Ectodermal cell (in vitro differentiated cells): ENCODE data around the gene NUDT5.
"Not testable (repeated sequence)": the region's sequence is repeated elsewhere in the genome, so short reads cannot be mapped to it uniquely, and the experiment has no call there.

Experiments
- H3K27ac ChIP-seq: 2 replicates; pipeline ENCODE4 v1.7.0; 2013; ENCODE audit warnings: mild to moderate bottlenecking, low read depth, low read length; ENCODE audit not compliant: insufficient read depth, poor library complexity, severe bottlenecking
- H3K27me3 ChIP-seq: 2 replicates; pipeline ENCODE4 v1.7.0; 2013; ENCODE audit warnings: mild to moderate bottlenecking, low read length; ENCODE audit not compliant: insufficient read depth, control insufficient read depth, poor library complexity, severe bottlenecking
- H3K36me3 ChIP-seq: one replicate; pipeline ENCODE4 v1.7.0; 2013; ENCODE audit warnings: low read length; ENCODE audit not compliant: control insufficient read depth, insufficient read depth
- H3K4me1 ChIP-seq: one replicate; pipeline ENCODE4 v1.7.0; 2013; ENCODE audit warnings: low read length; ENCODE audit not compliant: control insufficient read depth, insufficient read depth
- H3K4me3 ChIP-seq: 2 replicates; pipeline ENCODE4 v1.7.0; 2013; ENCODE audit warnings: low read depth, low read length, control low read depth; ENCODE audit not compliant: insufficient read depth
- H3K9me3 ChIP-seq: 2 replicates; pipeline ENCODE4 v1.7.0; 2013; ENCODE audit warnings: mild to moderate bottlenecking, low read length, moderate library complexity; ENCODE audit not compliant: control insufficient read depth
- WGBS, 2 experiments: methylation state at CpG; one replicate each; pipeline ENCODE4 v1.1.7; 2013; ENCODE audit warnings: missing lambda C conversion rate in 2 of 2; 5-methylcytosine and 5-hydroxymethylcytosine counted together

NUDT5 gene

DNA sequence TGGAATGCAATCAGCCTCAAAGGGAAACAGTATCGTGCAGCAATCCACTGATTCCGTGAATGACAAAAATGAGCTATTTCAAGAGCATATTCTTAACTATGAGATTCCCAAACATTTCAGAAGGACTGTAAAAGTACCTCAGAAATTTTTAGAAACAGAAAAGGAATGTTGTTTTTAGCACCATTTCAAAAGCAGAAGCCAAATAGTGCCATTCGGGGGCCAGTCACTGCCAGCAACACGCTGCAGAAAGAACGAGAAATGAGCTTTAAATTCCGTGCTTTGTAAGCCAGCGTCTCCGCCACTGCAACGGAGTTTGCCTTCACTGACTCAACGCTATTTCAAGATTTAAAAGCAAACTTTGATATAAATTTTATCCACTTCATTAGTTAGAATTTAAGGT, 6.3 kb downstream of the NUDT5 start:
- no peak overlapping the region for H3K27ac ChIP-seq
- peaks cover 9% of the 10 kb centered on the region for H3K36me3 ChIP-seq
- no peaks in the 10 kb centered on the region for H3K9me3 ChIP-seq
- peaks cover 8% of the 10 kb centered on the region for H3K4me1 ChIP-seq
- 96% methylated on average over 10 of the region's 10 CpGs for WGBS, 2 experiments
- no peak overlapping the region for H3K4me3 ChIP-seq
- H3K27me3 ChIP-seq, result no peaks in the 10 kb centered on the region

DNA sequence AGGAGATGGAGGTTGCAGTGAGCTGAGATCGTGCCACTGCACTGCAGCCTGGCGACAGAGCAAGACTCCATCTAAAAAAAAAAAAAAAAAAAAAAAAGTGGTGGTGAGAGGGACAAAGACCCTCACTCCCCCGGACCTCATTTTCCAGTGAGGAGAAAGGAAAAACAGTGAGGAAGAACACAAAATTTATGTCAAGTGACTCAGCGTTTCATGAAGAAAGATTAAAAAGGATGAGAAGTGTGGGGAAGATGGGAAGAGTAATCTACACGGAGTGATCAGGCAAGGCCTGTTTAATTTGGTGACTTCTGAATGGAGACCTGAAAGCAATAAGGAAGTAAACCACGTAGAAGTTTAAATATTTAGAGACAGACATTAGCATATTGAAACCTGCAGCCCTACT, 7.0 kb downstream of the NUDT5 start:
- Histone ChIP-seq H3K27ac (no peak overlapping the region), H3K27me3 (no peaks in the 10 kb centered on the region), H3K9me3 (no peaks in the 10 kb centered on the region), H3K4me1 (peaks cover 1% of the 10 kb centered on the region), H3K4me3 (no peak overlapping the region), H3K36me3 (peaks cover 9% of the 10 kb centered on the region)
- 92 to 95% methylated on average over 5 to 6 of the region's 6 CpGs for WGBS, 2 experiments

DNA sequence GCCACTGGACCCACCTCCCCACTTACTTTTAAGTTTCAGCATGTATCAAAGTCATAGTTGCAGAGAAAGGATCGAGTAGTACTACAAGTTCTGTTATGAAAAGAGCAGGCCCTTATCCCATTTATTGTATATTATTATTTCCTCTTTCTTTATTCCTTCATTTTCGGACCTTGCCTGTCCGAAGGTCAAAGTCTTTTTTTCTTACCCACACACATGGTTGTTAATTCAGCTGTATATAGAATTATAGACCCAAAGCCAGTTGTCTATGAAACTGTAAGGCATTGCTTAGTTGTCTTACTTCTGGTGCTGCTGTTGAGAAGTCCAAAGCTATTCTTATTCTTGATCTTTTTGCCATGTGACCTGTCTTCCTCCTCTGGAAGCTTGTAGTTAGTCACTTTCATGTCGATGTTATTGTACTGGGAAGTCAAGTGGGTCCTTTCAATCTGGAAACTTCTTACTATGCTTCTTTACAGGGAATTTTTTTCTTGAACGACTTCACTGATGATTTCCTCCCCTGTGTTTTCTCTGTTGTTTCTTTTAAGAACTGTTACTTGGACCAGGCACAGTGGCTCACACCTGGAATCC, 8.3 kb downstream of the NUDT5 start:
- Histone ChIP-seq H3K4me1 (no peaks in the 10 kb centered on the region), H3K36me3 (peaks cover 9% of the 10 kb centered on the region), H3K4me3 (no peak overlapping the region), H3K9me3 (no peaks in the 10 kb centered on the region), H3K27ac (no peak overlapping the region), H3K27me3 (no peaks in the 10 kb centered on the region)
- 96 to 97% methylated on average over 3 of the region's 5 CpGs for WGBS, 2 experiments

DNA sequence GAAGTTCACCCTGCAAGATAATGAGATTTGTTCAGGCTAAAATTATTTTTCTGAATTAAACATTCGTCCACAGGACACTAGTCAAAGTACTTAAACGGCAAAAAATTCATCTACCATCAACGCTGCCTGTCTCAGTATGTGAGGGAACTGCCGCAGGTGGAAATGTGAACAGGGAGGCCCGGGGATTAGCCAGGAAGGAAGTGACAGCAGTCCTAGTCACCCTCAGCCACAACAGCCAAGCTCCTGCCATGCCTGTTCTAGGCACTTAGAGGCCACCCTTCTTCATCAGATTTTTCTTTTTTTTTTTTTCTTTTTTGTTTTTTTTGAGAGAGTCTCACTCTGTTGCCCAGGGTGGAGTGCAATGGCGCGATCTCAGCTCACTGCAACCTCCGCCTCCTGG, 9.4 kb downstream of the NUDT5 start:
- no peaks in the 10 kb centered on the region for H3K9me3 ChIP-seq
- no peaks in the 10 kb centered on the region for H3K27me3 ChIP-seq
- peaks cover 9% of the 10 kb centered on the region for H3K36me3 ChIP-seq
- 93 to 95% methylated on average over 8 of the region's 8 CpGs for WGBS, 2 experiments
- H3K4me1 ChIP-seq, result no peaks in the 10 kb centered on the region
- H3K4me3 ChIP-seq, result no peak overlapping the region
- H3K27ac ChIP-seq, result no peak overlapping the region

DNA sequence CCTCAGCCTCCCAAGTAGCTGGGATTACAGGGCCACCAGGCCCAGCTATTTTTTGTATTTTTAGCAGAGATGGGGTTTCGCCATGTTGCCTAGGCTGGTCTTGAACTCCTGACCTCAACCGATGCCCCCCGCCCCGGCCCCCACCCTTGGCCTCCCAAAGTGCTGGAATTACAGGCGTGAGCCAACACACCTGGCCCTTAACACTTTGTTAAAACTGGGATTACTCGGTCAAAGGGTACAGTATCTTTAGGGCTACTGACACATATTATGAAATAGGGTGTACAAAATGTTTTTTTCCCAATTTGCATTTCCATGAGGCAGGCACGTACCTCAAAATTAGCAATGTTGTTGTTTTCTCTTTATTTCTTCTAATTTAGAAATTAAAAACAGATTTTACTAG, 11.5 kb downstream of the NUDT5 start:
- Histone ChIP-seq H3K36me3 (peaks cover 9% of the 10 kb centered on the region), H3K27ac (no peak overlapping the region), H3K4me1 (peaks cover 5% of the 10 kb centered on the region), H3K9me3 (no peaks in the 10 kb centered on the region), H3K27me3 (no peaks in the 10 kb centered on the region), H3K4me3 (no peak overlapping the region)
- 90 to 94% methylated on average over 6 of the region's 7 CpGs for WGBS, 2 experiments

DNA sequence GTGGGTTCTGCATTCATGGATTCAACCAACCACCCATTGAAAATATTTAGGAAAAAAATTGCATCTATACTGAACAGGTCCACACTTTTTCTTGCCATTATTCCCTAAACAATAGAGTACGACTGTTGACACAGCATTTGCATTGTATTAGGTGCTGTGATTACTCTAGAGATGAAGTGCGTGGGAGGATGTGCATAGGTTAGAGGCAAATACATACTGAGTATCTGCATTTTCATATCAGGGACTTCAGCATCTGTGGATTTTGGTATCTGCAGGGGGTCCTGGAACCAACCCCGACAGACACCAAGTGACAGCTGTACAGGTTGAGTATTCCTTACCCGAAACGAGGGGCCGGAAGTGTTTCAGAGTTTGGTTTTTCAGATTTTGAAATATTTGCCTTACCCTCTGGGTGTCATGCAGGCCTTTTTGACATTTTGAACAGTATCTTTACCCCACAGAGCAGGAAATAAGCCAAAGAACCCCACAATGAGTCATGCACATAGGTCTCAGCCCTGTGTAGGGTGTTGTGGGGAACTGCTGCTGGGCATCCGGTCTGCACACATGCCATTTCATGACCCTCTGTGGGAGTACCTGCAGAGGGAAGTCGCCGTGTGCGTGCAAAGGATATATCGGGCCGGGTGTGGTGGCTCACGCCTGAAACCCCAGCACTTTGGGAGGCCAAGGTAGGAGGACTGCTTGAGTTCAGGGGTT, 14.5 kb downstream of the NUDT5 start:
- H3K9me3 ChIP-seq, result no peaks in the 10 kb centered on the region
- H3K36me3 ChIP-seq, result peaks cover 14% of the 10 kb centered on the region
- H3K27me3 ChIP-seq, result no peaks in the 10 kb centered on the region
- no peak overlapping the region for H3K27ac ChIP-seq
- H3K4me1 ChIP-seq, result peaks cover 5% of the 10 kb centered on the region
- H3K4me3 ChIP-seq, result no peak overlapping the region
- 94 to 95% methylated on average over 13 of the region's 13 CpGs for WGBS, 2 experiments

DNA sequence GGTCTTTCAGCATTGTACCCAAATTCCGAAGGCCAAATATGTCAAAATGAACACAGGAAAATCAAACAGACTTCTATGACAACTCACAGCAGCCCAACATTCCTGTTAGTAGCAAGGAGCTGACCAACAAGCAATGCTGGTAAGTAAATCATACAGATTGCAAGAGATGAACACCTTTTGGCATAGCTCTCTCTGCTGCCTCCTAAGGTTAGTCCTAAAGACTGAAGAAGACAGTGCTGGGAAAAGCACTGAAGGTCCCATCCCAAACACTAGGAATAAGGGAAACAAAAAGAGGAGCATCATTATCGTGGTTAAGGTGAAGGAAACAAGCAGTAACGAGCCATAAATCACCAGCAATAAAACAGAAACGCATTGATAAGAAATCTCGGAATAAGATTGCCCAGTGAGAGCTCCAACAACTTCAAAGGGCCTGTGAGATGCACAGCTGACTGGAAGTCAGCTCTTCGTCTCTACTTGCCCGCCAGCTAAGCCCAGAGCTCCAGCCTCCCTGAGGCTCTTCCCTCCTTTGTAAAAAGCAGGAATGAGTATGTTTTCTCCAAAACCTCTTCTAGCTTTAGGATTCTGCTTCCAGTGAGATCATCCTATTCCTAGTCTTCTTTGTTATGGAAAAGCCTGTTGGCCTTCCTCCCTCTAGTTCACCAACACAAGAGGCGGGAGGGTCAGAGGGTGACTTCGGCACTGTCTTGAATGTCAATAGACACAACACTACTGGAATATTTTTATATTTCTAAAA, 15.3 kb downstream of the NUDT5 start:
- no peak overlapping the region for H3K27ac ChIP-seq
- peaks cover 11% of the 10 kb centered on the region for H3K36me3 ChIP-seq
- H3K4me1 ChIP-seq, result peaks cover 5% of the 10 kb centered on the region
- no peaks in the 10 kb centered on the region for H3K9me3 ChIP-seq
- 58 to 61% methylated on average over 9 of the region's 9 CpGs for WGBS, 2 experiments
- no peak overlapping the region for H3K4me3 ChIP-seq
- no peaks in the 10 kb centered on the region for H3K27me3 ChIP-seq

DNA sequence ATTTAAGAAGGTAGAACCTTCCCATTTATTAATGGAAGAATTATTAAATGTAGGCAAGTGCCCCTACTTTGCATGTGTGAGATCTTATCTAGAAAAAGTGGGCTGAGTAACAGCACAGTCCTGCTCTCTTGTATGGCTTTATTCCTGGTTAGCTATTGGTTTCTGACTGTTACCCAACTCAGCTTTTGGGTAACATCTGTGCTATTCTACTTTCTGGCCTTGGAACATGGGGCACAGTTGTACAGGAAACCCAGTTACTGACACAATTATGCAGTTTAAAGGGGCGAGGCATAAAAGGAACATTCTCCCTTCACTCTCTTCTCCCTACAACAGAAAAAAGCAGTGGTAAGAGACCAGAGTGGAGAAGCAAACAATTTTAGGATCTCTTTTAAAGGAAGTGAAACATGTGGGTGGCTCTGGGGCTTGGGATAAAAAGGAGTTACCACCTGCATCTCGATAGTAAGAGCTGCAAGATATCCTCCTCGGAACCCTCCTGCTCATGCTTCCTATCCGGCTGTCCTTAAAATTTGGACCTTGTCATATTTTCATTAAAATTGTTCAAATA, 16.0 kb downstream of the NUDT5 start:
- Histone ChIP-seq H3K27ac (no peak overlapping the region), H3K9me3 (no peaks in the 10 kb centered on the region), H3K36me3 (peaks cover 6% of the 10 kb centered on the region), H3K4me3 (no peak overlapping the region), H3K4me1 (peaks cover 5% of the 10 kb centered on the region), H3K27me3 (no peaks in the 10 kb centered on the region)
- 97 to 100% methylated on average over 2 to 4 of the region's 4 CpGs for WGBS, 2 experiments

DNA sequence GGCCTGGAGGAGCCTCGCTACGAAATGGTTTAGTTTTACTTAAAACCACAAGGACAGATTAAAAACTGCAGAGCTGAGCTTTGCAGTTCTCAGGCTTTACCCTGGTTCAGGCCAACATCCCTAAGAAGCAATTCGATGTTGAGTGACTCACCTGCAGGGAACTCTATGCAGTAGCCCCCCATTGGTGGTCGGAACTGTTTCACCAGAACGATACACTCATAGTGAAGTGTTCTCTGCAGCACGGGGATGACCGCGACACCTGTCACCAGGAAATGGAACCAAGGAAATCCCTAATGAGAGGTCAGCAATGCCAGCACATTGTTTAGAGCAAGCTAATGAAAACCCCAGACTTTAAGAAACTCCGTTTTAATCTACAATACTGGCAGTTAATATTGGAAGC, 18.0 kb downstream of the NUDT5 start:
- H3K27ac ChIP-seq, result no peak overlapping the region
- no peaks in the 10 kb centered on the region for H3K27me3 ChIP-seq
- H3K4me3 ChIP-seq, result no peak overlapping the region
- no peaks in the 10 kb centered on the region for H3K9me3 ChIP-seq
- peaks cover 13% of the 10 kb centered on the region for H3K36me3 ChIP-seq
- WGBS, 2 experiments, result 94 to 95% methylated on average over 8 to 9 of the region's 9 CpGs
- H3K4me1 ChIP-seq, result peaks cover 5% of the 10 kb centered on the region

DNA sequence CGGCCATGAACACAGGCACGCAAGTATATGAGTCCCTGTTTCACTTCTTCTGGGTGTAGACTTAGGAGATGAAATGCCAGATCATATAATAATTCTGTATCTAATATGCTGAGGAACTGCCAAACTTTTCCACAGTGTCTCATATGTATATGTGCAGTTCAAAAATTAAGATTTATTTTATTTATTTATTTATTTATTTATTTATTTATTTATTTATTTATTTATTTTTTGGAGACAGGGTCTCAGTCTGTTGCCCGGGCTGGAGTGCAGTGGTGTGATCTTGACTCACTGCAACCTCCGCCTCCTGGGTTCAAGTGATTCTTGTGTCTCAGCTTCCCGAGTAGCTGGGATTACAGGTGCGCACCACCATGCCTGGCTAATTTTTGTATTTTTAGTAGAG, 24.2 kb downstream of the NUDT5 start:
- not testable (repeated sequence) for H3K27me3 ChIP-seq, H3K27ac ChIP-seq, H3K4me3 ChIP-seq, H3K9me3 ChIP-seq, H3K4me1 ChIP-seq
- peaks cover 20% of the 10 kb centered on the region for H3K36me3 ChIP-seq
- WGBS, 2 experiments, result 95 to 96% methylated on average over 6 of the region's 6 CpGs
